ENCODE data around the gene ADPRM. TPM values are rescaled to one million over a fixed set of nuclear protein-coding genes. Genes with fewer than 3 reads are reported as not detected.

Gene ADPRM
- total RNA-seq, 1 experiment from 2014 or later = 2.4 TPM

- TF ChIP-seq POLR2AphosphoS5 (IDR thresholded peaks at IDR 0.05; ENCODE audit: low read depth, low read length) (no peak), TCF7L2 (IDR thresholded peaks at IDR 0.05; ENCODE audit: low read depth, low read length) (no peak), SIN3A (IDR thresholded peaks at IDR 0.05; ENCODE audit: borderline replicate concordance, insufficient read depth, low read depth, low read length) (no peak)
- TF ChIP-seq, protein P1, sequence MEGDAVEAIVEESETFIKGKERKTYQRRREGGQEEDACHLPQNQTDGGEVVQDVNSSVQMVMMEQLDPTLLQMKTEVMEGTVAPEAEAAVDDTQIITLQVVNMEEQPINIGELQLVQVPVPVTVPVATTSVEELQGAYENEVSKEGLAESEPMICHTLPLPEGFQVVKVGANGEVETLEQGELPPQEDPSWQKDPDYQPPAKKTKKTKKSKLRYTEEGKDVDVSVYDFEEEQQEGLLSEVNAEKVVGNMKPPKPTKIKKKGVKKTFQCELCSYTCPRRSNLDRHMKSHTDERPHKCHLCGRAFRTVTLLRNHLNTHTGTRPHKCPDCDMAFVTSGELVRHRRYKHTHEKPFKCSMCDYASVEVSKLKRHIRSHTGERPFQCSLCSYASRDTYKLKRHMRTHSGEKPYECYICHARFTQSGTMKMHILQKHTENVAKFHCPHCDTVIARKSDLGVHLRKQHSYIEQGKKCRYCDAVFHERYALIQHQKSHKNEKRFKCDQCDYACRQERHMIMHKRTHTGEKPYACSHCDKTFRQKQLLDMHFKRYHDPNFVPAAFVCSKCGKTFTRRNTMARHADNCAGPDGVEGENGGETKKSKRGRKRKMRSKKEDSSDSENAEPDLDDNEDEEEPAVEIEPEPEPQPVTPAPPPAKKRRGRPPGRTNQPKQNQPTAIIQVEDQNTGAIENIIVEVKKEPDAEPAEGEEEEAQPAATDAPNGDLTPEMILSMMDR (IDR thresholded peaks at IDR 0.05) = no peak
- H3K9me3 ChIP-seq (ENCODE audit: control insufficient read depth, insufficient read depth, low read depth, low read length) = no peaks in the 10 kb centered on the region
- DNase-seq (ENCODE audit: low read depth, low spot score) (no peak), ATAC-seq (no peak)
- POLR2A ChIA-PET = no interaction called here
- BruUV-seq (replicated peaks) = no TSS peak
- H3K4me1 ChIP-seq (ENCODE audit: control insufficient read depth, insufficient read depth, low read length) = no peaks in the 10 kb centered on the region
- H3K27me3 ChIP-seq (ENCODE audit: control insufficient read depth, insufficient read depth, low read length) = no peaks in the 10 kb centered on the region
- CTCF ChIA-PET = no interaction called here
- no peaks in the 10 kb centered on the region for H3K36me3 ChIP-seq (ENCODE audit: control insufficient read depth, insufficient read depth, low read length)
- H3K4me3 ChIP-seq (ENCODE audit: low read depth in 2 of 2, low read length in 2 of 2) = no peak overlapping the region
- intact Hi-C loops (cut with micrococcal nuclease; ENCODE audit: unreplicated experiment) = no loop called here
- no peak overlapping the region for H3K27ac ChIP-seq (ENCODE audit: low read length)
- in situ Hi-C loops (cut with HindIII; ENCODE audit: low pct_unique_long_range_greater_than_20kb, low sequenced_read_pairs) = no loop called here
Observed at GRCh38 chr17:10745231-10745630, 47.8 kb downstream of the ADPRM start.

DNA sequence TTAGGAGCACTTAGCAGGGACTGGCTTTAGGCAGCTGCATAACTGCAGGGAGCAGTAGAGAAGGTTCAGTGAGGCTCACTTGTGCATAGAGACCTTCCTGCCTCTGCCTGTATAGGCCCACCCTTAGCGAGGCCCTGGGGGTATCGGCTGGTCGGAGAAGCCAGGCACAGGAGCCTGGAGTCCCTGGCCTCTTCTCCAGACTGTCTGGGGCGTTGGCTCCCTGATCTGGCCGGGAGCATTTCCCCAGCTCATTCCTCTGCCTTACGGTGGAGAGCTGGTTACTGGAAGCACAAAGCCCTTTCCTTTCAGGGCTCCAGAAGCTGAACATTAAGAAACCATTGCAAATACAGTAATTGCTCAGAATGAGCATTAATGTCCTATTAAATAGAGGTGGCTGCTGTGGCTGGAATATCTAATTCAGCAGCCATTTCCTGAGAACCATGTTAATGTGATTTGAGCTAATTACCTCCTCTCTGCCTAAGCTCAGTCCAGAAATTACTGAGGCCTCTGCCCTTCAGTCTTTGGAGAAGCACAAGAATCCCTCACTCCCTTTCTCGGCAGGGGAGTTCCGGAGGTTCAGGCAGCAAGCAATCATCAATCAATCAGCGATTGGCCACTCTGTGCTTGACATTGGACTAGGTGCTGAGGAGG lies 51.3 kb downstream of the ADPRM start:
- intact Hi-C loops (cut with micrococcal nuclease; ENCODE audit: unreplicated experiment) = no loop called here
- DNase-seq (ENCODE audit: low read depth, low spot score) (no peak), ATAC-seq (no peak)
- no peak for TF ChIP-seq POLR2AphosphoS5 (IDR thresholded peaks at IDR 0.05; ENCODE audit: low read depth, low read length)
- TF ChIP-seq, protein P1 (IDR thresholded peaks at IDR 0.05) = no peak
- ChIA-PET CTCF (no interaction called here), POLR2A (no interaction called here)
- Histone ChIP-seq H3K4me1 (ENCODE audit: control insufficient read depth, insufficient read depth, low read length) (no peaks in the 10 kb centered on the region), H3K27ac (ENCODE audit: low read length) (no peak overlapping the region), H3K4me3 (ENCODE audit: low read depth in 2 of 2, low read length in 2 of 2) (no peak overlapping the region), H3K27me3 (ENCODE audit: control insufficient read depth, insufficient read depth, low read length) (no peaks in the 10 kb centered on the region), H3K9me3 (ENCODE audit: control insufficient read depth, insufficient read depth, low read depth, low read length) (no peaks in the 10 kb centered on the region), H3K36me3 (ENCODE audit: control insufficient read depth, insufficient read depth, low read length) (no peaks in the 10 kb centered on the region)
- in situ Hi-C loops (cut with HindIII; ENCODE audit: low pct_unique_long_range_greater_than_20kb, low sequenced_read_pairs) = no loop called here
- no TSS peak for BruUV-seq (replicated peaks)

DNA sequence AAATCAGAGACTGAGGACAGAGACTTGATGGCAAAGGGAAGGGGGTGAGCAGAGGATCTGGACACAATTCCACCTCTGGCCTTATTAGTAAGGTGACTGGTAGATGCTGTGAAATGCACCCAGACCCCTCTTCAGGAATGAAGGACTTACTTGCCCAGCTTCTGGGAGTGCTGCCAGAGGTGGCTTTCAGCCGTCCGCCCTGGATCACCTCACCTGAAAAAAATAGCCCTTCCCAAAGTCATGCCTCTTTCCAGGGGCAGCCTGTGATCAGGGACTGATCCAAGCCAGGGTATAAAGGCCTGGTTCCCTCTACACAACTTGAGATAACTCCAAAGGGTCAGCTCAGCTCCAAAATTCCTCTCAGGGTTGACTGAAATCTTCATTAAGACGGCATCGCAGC lies 52.8 kb downstream of the ADPRM start:
- H3K36me3 ChIP-seq (ENCODE audit: control insufficient read depth, insufficient read depth, low read length) = no peaks in the 10 kb centered on the region
- CTCF ChIA-PET = no interaction called here
- in situ Hi-C loops (cut with HindIII; ENCODE audit: low pct_unique_long_range_greater_than_20kb, low sequenced_read_pairs) (no loop called here), intact Hi-C loops (cut with micrococcal nuclease; ENCODE audit: unreplicated experiment) (no loop called here)
- H3K4me3 ChIP-seq (ENCODE audit: low read depth in 2 of 2, low read length in 2 of 2) = no peak overlapping the region
- H3K27ac ChIP-seq (ENCODE audit: low read length) = no peak overlapping the region
- no peaks in the 10 kb centered on the region for H3K4me1 ChIP-seq (ENCODE audit: control insufficient read depth, insufficient read depth, low read length)
- no peaks in the 10 kb centered on the region for H3K9me3 ChIP-seq (ENCODE audit: control insufficient read depth, insufficient read depth, low read depth, low read length)
- POLR2A ChIA-PET = no interaction called here
- no peak for DNase-seq (ENCODE audit: low read depth, low spot score)
- no peak for TF ChIP-seq POLR2AphosphoS5 (IDR thresholded peaks at IDR 0.05; ENCODE audit: low read depth, low read length)
- no peak for TF ChIP-seq TCF7L2 (IDR thresholded peaks at IDR 0.05; ENCODE audit: low read depth, low read length)
- no peak for TF ChIP-seq REST (IDR thresholded peaks at IDR 0.05; ENCODE audit: insufficient read depth in 1 of 2, low read depth in 2 of 2, low read length in 1 of 2)
- TF ChIP-seq SIN3A (IDR thresholded peaks at IDR 0.05; ENCODE audit: borderline replicate concordance, insufficient read depth, low read depth, low read length) = no peak
- TF ChIP-seq, protein P1 (IDR thresholded peaks at IDR 0.05) = no peak
- no peaks in the 10 kb centered on the region for H3K27me3 ChIP-seq (ENCODE audit: control insufficient read depth, insufficient read depth, low read length)
- ATAC-seq = no peak
- no TSS peak for BruUV-seq (replicated peaks)

Data from Panc1 (cell line).